A549 (cell line): Measurements from ENCODE around the gene FAM219A. TPM values are rescaled to one million over a fixed set of nuclear protein-coding genes. Genes with fewer than 3 reads are reported as not detected.

Experiments used
- ATAC-seq, 2 experiments: fragments of 200-7000 bp in 1 of 2; fragments of >200 bp in 1 of 2; cut with Nextera tagmentation in 1 of 2; cut with Tn5 transposase in 1 of 2; 3 replicates each; pipeline versions ENCODE4 v1.8.0 to v1.9.1; 2018 to 2020; ENCODE audit warnings: mild to moderate bottlenecking in 1 of 2, moderate library complexity in 1 of 2
- CTCF ChIA-PET: fragments of 300-600 bp; sonication (Branson Sonifier 250); formaldehyde crosslinking; extraction: SDS; loops from one replicate; lab custom pipeline; 2021; ENCODE audit warnings: antibody characterized with exemption, inconsistent platforms; lab: Yijun Ruan, JAX
- POLR2A ChIA-PET: fragments of 350-600 bp; formaldehyde crosslinking; extraction: SDS; loops from one replicate; lab custom pipeline; 2021; ENCODE audit warnings: antibody characterized with exemption, inconsistent platforms; lab: Yijun Ruan, JAX
- DNase-seq, 2 experiments: peaks; one replicate each; pipeline versions ENCODE4 v3.0.0 to v3.0.0-alpha.2; 2011 to 2016; ENCODE audit warnings: low read depth in 1 of 2, low spot score in 1 of 2
- FAIRE-seq: peaks from 2 replicates; lab custom pipeline; 2011; peaks lifted over from hg19 to GRCh38; lab: Jason Lieb, UNC
- H3K27ac ChIP-seq, 2 experiments: fragments of >200 bp; sonication (Bioruptor Twin); formaldehyde crosslinking; 3 replicates each; pipeline ENCODE4 v1.5.1; 2016 to 2017
- H3K4me1 ChIP-seq: fragments of >200 bp; sonication (Bioruptor Twin); formaldehyde crosslinking; 3 replicates; pipeline ENCODE4 v1.6.1; 2016
- H3K4me2 ChIP-seq: fragments of >200 bp; sonication (Bioruptor Twin); formaldehyde crosslinking; 3 replicates; pipeline ENCODE4 v1.6.1; 2016
- H3K4me3 ChIP-seq: fragments of >200 bp; sonication (Bioruptor Twin); formaldehyde crosslinking; 3 replicates; pipeline ENCODE4 v1.5.1; 2016
- H3K9me3 ChIP-seq: fragments of >200 bp; sonication (Bioruptor Twin); formaldehyde crosslinking; 3 replicates; pipeline ENCODE4 v1.6.1; 2016
- ATOH8 ChIP-seq: fragments of 250-450 bp; sonication (Bioruptor Pico); IDR thresholded peaks from 2 replicates; pipeline ENCODE4 v1.5.0; 2020; ENCODE audit warnings: low read depth, mild to moderate bottlenecking, moderate library complexity
- BCL3 ChIP-seq: fragments of >200 bp; sonication (Bioruptor Twin); formaldehyde crosslinking; IDR thresholded peaks from 3 replicates; pipeline ENCODE4 v1.6.1; 2016
- CBX8 ChIP-seq: fragments of 200-600 bp; sonication (generic); IDR thresholded peaks from 2 replicates; pipeline ENCODE4 v1.6.1; 2016
- ELK1 ChIP-seq: fragments of 150-350 bp; IDR thresholded peaks from 2 replicates; pipeline ENCODE4 v1.6.1; 2014; ENCODE audit warnings: low read depth, mild to moderate bottlenecking, low read length
- ESRRA ChIP-seq: fragments of 150-350 bp; IDR thresholded peaks from 2 replicates; pipeline ENCODE4 v1.6.1; 2014; ENCODE audit warnings: mild to moderate bottlenecking, low read length, borderline replicate concordance
- HMGXB4 ChIP-seq: fragments of 250-450 bp; sonication (Bioruptor Pico); IDR thresholded peaks from 2 replicates; pipeline ENCODE4 v1.5.0; 2021; ENCODE audit warnings: mild to moderate bottlenecking, moderate library complexity, borderline replicate concordance
- HOXB5 ChIP-seq: fragments of 250-450 bp; sonication (Bioruptor Pico); IDR thresholded peaks from 2 replicates; pipeline ENCODE4 v1.5.0; 2020; ENCODE audit warnings: mild to moderate bottlenecking, moderate library complexity
- KDM1A ChIP-seq: fragments of 200-600 bp; sonication (generic); IDR thresholded peaks from 2 replicates; pipeline ENCODE4 v1.6.1; 2016; ENCODE audit warnings: low read depth, mild to moderate bottlenecking
- KDM5A ChIP-seq: fragments of 200-600 bp; sonication (generic); IDR thresholded peaks from 2 replicates; pipeline ENCODE4 v1.6.1; 2016; ENCODE audit warnings: antibody characterized with exemption, mild to moderate bottlenecking
- MAZ ChIP-seq: fragments of 150-350 bp; IDR thresholded peaks from 2 replicates; pipeline ENCODE4 v1.6.1; 2014; ENCODE audit warnings: antibody characterized with exemption, low read depth, low read length, borderline replicate concordance
- NFE2L2 ChIP-seq: fragments of 150-350 bp; conservative IDR thresholded peaks from 2 replicates; pipeline ENCODE4 v1.6.1; 2014; ENCODE audit warnings: low read length
- POLR2A ChIP-seq: IDR thresholded peaks from 2 replicates; pipeline ENCODE4 v1.6.1; 2012; ENCODE audit warnings: mild to moderate bottlenecking, low read length
- RARB ChIP-seq: fragments of 250-450 bp; sonication (Bioruptor Pico); IDR thresholded peaks from 2 replicates; pipeline ENCODE4 v1.8.0; 2021; ENCODE audit warnings: mild to moderate bottlenecking, moderate library complexity
- REST ChIP-seq: fragments of 200-600 bp; sonication (generic); IDR thresholded peaks from 2 replicates; pipeline ENCODE4 v1.6.1; 2016; ENCODE audit warnings: antibody characterized with exemption, mild to moderate bottlenecking, moderate library complexity
- RFX5 ChIP-seq: fragments of 450-650 bp; IDR thresholded peaks from 2 replicates; pipeline ENCODE4 v1.7.1; 2014; ENCODE audit warnings: antibody characterized with exemption, mild to moderate bottlenecking, moderate library complexity
- RNF2 ChIP-seq: fragments of 200-600 bp; sonication (generic); IDR thresholded peaks from 2 replicates; pipeline ENCODE4 v1.6.1; 2016; ENCODE audit warnings: low read depth, mild to moderate bottlenecking, antibody characterized with exemption, moderate library complexity, borderline replicate concordance
- ZSCAN20 ChIP-seq: fragments of 250-450 bp; sonication (Bioruptor Pico); IDR thresholded peaks from 2 replicates; pipeline ENCODE4 v1.8.0; 2022; ENCODE audit warnings: mild to moderate bottlenecking, moderate library complexity
- WGBS: methylation state at CpG from one replicate; pipeline ENCODE4 v1.1.6; 2017; ENCODE audit errors: missing lambda C conversion rate; 5-methylcytosine and 5-hydroxymethylcytosine counted together
- polyA plus RNA-seq, 4 experiments: library from polyadenylated mRNA; depleted of rRNA in 3 of 4; stranded (reverse); fragments of >200 nt; fragmentation: RNase III in 1 of 4; extraction: RNeasy Plus Mini Kit Qiagen cat#74134 plus additional on column Dnase treatment in 1 of 4; gene quantifications; 2 replicates in 3 of 4; 3 replicates in 1 of 4; pipeline ENCODE4 v1.2.3, GENCODE V29; 2011 to 2017

FAM219A gene
- polyA plus RNA-seq, 2 of the 4 experiments (the other 2 are of a cell fraction): 8.1 to 15.3 TPM

- TF ChIP-seq ELK1: no peak
- no peak for TF ChIP-seq CBX8
- no peak for TF ChIP-seq POLR2A
- TF ChIP-seq BCL3: no peak
Observed at GRCh38 chr9:34463098-34463900, 4.9 kb upstream of the FAM219A start (continued).

GRCh38 chr9:34459941-34460340, 1.6 kb upstream of the FAM219A start:
- CTCF ChIA-PET: interaction anchor here (1.0 to 1.5 kb wide), 7 partner anchors 13 to 152 kb away, joined by 3 to 5 read pairs (median 3); partner anchors contain the start of gene RPP25L
- WGBS: 34% methylated on average over 3 of the region's 3 CpGs

More at GRCh38 chr9:34459941-34460340, 1.6 kb upstream of the FAM219A start:
- FAIRE-seq: no peak
- TF ChIP-seq ATOH8: no peak
- TF ChIP-seq KDM1A: no peak
- TF ChIP-seq NFE2L2: no peak
- TF ChIP-seq ZSCAN20 (CRISPR knock-in tag): no peak
- no peak for TF ChIP-seq ELK1
- no peak for TF ChIP-seq REST
- TF ChIP-seq RFX5: no peak
- no peak for TF ChIP-seq HOXB5 (CRISPR knock-in tag)
- TF ChIP-seq MAZ: no peak
- no peak for TF ChIP-seq RARB (CRISPR knock-in tag)
- no peak for TF ChIP-seq BCL3
- TF ChIP-seq HMGXB4 (CRISPR knock-in tag): no peak
- no peak for TF ChIP-seq RNF2
- no peak for TF ChIP-seq KDM5A
- TF ChIP-seq ESRRA: no peak
- TF ChIP-seq, all 56 proteins: peak for 0
- POLR2A ChIA-PET: no interaction called here
- no peak overlapping the region for H3K27ac ChIP-seq
- H3K4me1 ChIP-seq: peaks cover 21% of the 10 kb centered on the region; the same call in 2 of the 3 replicates
- H3K4me2 ChIP-seq: no peak overlapping the region
- H3K9me3 ChIP-seq: no peaks in the 10 kb centered on the region
- no peak overlapping the region for H3K4me3 ChIP-seq
- DNase-seq: no peak
- no peak for ATAC-seq
